Small intestine (tissue), 7 donors: ENCODE measurements around the gene DGKZ. TPM values are rescaled to one million over a fixed set of nuclear protein-coding genes. Genes with fewer than 3 reads are reported as not detected.

ENCODE experiments used
- DNase-seq, 2 donors: peaks; one replicate each; pipeline versions ENCODE4 v3.0.0 to v3.0.0-alpha.2; 2013
- FAIRE-seq: peaks from 2 replicates; lab custom pipeline; 2012; peaks lifted over from hg19 to GRCh38; lab: Jason Lieb, UNC
- H3K27ac ChIP-seq, 3 donors: one replicate each; pipeline ENCODE4 v1.5.1; 2013; ENCODE audit warnings: low read length in 2 of 3, mild to moderate bottlenecking in 2 of 3, control low read depth in 1 of 3, inconsistent platforms in 1 of 3, low read depth in 1 of 3, moderate library complexity in 1 of 3
- H3K27me3 ChIP-seq, 3 donors: one replicate each; pipeline ENCODE4 v1.6.1; 2013; ENCODE audit warnings: low read length in 3 of 3, inconsistent platforms in 1 of 3; ENCODE audit not compliant: control insufficient read depth in 3 of 3, insufficient read depth in 3 of 3
- H3K36me3 ChIP-seq, 3 donors: one replicate each; pipeline ENCODE4 v1.6.1; 2013; ENCODE audit warnings: low read length in 3 of 3, inconsistent platforms in 1 of 3, low read depth in 1 of 3, mild to moderate bottlenecking in 1 of 3, moderate library complexity in 1 of 3; ENCODE audit not compliant: control insufficient read depth in 3 of 3, insufficient read depth in 2 of 3
- H3K4me1 ChIP-seq, 3 donors: one replicate each; pipeline ENCODE4 v1.6.1; 2013; ENCODE audit warnings: low read length in 2 of 3, inconsistent platforms in 1 of 3, low read depth in 1 of 3, mild to moderate bottlenecking in 1 of 3, moderate library complexity in 1 of 3; ENCODE audit not compliant: control insufficient read depth in 3 of 3, insufficient read depth in 2 of 3
- H3K4me3 ChIP-seq, 3 donors: one replicate each; pipeline ENCODE4 v1.5.1; 2013; ENCODE audit warnings: low read length in 3 of 3, control low read depth in 1 of 3, inconsistent platforms in 1 of 3, low read depth in 1 of 3, mild to moderate bottlenecking in 1 of 3, moderate library complexity in 1 of 3
- H3K9me3 ChIP-seq, 2 donors: one replicate each; pipeline ENCODE4 v1.6.1; 2013; ENCODE audit warnings: low read depth in 1 of 2, low read length in 1 of 2; ENCODE audit not compliant: control insufficient read depth in 2 of 2, insufficient read depth in 1 of 2
- WGBS, 3 donors: extraction: QIAGEN DNeasy Blood & Tissue Kit; methylation state at CpG; one replicate each; pipeline ENCODE4 v1.1.7; 2013; 5-methylcytosine and 5-hydroxymethylcytosine counted together
- polyA plus RNA-seq, 4 donors: library from polyadenylated mRNA; stranded (reverse) in 3 of 4; unstranded in 1 of 4; fragments of 200-250 nt in 3 of 4; fragments of 120-200 nt in 1 of 4; gene quantifications; one replicate each; pipeline versions ENCODE4 v1.2.1 to v1.2.3, GENCODE V29; 2013
- donor health status: healthy with polysubstance abuse.
- donor health status: control.
- donor health status: control.
- donor health status: Bipolar disorder and iron deficiency.
- donor health status: healthy.

Gene DGKZ
- polyA plus RNA-seq, 4 donors = 41.0 to 122 (median 103) TPM

DNA sequence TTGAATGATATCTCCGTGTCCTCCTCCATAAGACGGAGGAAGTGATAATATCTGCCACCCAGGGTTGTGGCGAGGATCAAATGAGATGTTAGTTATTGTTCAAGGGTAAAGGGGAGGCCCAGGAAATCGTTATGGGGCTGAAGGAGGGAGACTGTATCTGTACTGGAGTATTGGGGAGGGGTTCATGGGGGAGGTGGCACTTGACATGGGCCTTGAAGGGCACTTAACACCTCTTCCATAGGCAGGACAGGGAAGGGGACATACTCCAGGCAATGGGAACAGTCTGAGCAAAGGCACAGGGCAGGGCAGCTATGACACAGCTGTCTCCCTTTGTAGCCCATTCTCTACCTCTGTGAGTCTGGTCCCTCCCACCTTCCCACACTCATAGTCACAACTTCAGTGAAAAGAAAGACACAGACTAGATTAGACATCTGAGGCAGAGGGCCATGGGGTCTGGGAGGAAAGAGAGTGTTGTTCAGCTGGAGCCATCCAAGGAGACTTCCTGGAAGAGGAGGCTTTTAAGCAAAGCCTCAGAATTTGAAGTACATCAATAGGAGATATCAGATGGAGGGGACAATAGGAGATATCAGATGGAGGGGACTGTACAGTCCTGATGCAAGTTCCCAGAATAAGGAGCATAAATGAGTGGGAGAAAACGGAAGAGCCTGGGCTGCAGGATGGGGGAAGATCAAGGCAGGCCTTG is 15.8 kb upstream of the DGKZ start:
- 52 to 61% (median 58%) methylated on average over 5 of the region's 5 CpGs for WGBS, 3 donors
- H3K27me3 ChIP-seq = peaks cover 0 to 62% (median 30%) of the 10 kb centered on the region in 3 donors
- DNase-seq (no peak), FAIRE-seq (no peak)
- peaks cover 0 to 5% (median 3%) of the 10 kb centered on the region in 3 donors for H3K4me1 ChIP-seq
- H3K9me3 ChIP-seq = no peaks in the 10 kb centered on the region
- no peaks in the 10 kb centered on the region for H3K36me3 ChIP-seq
- H3K4me3 ChIP-seq = no peak overlapping the region
- H3K27ac ChIP-seq = no peak overlapping the region

- no peak overlapping the region for H3K27ac ChIP-seq
- no peaks in the 10 kb centered on the region for H3K36me3 ChIP-seq
- WGBS, 3 donors = 27 to 39% (median 28%) methylated on average over 8 of the region's 8 CpGs
- FAIRE-seq (no peak), DNase-seq (no peak)
- peaks cover 0 to 62% (median 30%) of the 10 kb centered on the region in 3 donors for H3K27me3 ChIP-seq
- no peaks in the 10 kb centered on the region for H3K9me3 ChIP-seq
- peaks cover 0 to 5% (median 3%) of the 10 kb centered on the region in 3 donors for H3K4me1 ChIP-seq
- H3K4me3 ChIP-seq = peak overlapping the region in 1 of 3 donors; percentile 44
These were observed 15.1 kb upstream of the DGKZ start for GRCh38 chr11:46332093-46332567.

- Histone ChIP-seq H3K4me1 (peaks cover 0 to 5% (median 3%) of the 10 kb centered on the region in 3 donors), H3K27ac (no peak overlapping the region), H3K36me3 (no peaks in the 10 kb centered on the region), H3K4me3 (peak overlapping the region in 2 of 3 donors; percentile 26 to 44), H3K27me3 (peaks cover 0 to 59% (median 30%) of the 10 kb centered on the region in 3 donors), H3K9me3 (no peaks in the 10 kb centered on the region)
- DNase-seq = peak in 1 of 2 donors; percentile 49
- WGBS, 3 donors = 1 to 3% (median 2%) methylated on average over 52 to 99 of the region's 99 CpGs
- FAIRE-seq = no peak
These were observed 14.5 kb upstream of the DGKZ start for GRCh38 chr11:46332568-46333393.

DNA sequence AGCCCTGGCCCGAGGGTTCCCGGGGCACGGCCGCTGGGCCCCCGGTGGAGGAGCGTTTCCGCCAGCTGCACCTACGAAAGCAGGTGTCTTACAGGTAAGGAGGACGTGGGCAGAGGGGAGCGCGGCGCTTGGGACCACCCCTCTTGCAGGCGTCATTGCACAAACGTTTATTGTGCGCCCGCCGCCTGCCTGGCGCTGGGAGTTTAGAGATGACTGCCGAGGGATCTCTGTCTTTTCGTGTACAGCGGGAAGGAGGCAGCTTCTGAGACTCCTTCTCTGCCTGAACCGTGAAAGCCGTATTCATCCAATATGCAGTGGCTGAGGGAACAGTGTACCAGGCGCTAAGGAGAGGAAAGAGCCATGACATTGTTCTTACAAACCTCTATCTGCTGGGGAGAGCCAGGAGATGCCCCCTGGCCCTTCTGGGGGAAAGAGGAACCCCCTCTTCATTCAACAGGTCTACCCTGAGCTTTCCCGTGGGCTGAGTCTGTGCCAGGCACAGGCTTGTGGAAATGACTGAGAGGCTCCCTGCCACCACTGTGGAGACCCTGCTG is 13.8 kb upstream of the DGKZ start:
- H3K36me3 ChIP-seq = no peaks in the 10 kb centered on the region
- 7 to 11% (median 9%) methylated on average over 22 to 25 of the region's 25 CpGs for WGBS, 3 donors
- no peak for DNase-seq
- H3K27ac ChIP-seq = no peak overlapping the region
- no peak for FAIRE-seq
- H3K27me3 ChIP-seq = peaks cover 0 to 57% (median 30%) of the 10 kb centered on the region in 3 donors
- H3K4me1 ChIP-seq = peaks cover 0 to 5% (median 5%) of the 10 kb centered on the region in 3 donors
- peak overlapping the region in 2 of 3 donors; percentile 26 to 44 for H3K4me3 ChIP-seq
- no peaks in the 10 kb centered on the region for H3K9me3 ChIP-seq

- Histone ChIP-seq H3K4me1 (peaks cover 0 to 12% (median 5%) of the 10 kb centered on the region in 3 donors), H3K36me3 (no peaks in the 10 kb centered on the region), H3K27me3 (peaks cover 0 to 58% (median 30%) of the 10 kb centered on the region in 3 donors), H3K4me3 (no peak overlapping the region), H3K27ac (no peak overlapping the region), H3K9me3 (no peaks in the 10 kb centered on the region)
- DNase-seq (no peak), FAIRE-seq (no peak)
- WGBS, 3 donors = 90 to 93% (median 90%) methylated on average over 3 of the region's 3 CpGs
These were observed 13.1 kb upstream of the DGKZ start for GRCh38 chr11:46334211-46334610.

GRCh38 chr11:46335271-46335670 is 12.0 kb upstream of the DGKZ start:
- Histone ChIP-seq H3K27ac (no peak overlapping the region), H3K4me3 (no peak overlapping the region), H3K4me1 (peaks cover 0 to 23% (median 5%) of the 10 kb centered on the region in 3 donors), H3K27me3 (peaks cover 0 to 48% (median 28%) of the 10 kb centered on the region in 3 donors), H3K36me3 (no peaks in the 10 kb centered on the region), H3K9me3 (no peaks in the 10 kb centered on the region)
- DNase-seq = no peak
- no peak for FAIRE-seq
- 72 to 95% (median 83%) methylated on average over 6 of the region's 6 CpGs for WGBS, 3 donors

GRCh38 chr11:46335890-46336562 is 11.2 kb upstream of the DGKZ start:
- H3K27me3 ChIP-seq = peaks cover 0 to 40% (median 26%) of the 10 kb centered on the region in 3 donors
- H3K36me3 ChIP-seq = no peaks in the 10 kb centered on the region
- no peak overlapping the region for H3K4me3 ChIP-seq
- H3K9me3 ChIP-seq = no peaks in the 10 kb centered on the region
- WGBS, 3 donors = 89 to 93% (median 92%) methylated on average over 11 of the region's 11 CpGs
- FAIRE-seq (no peak), DNase-seq (no peak)
- peaks cover 0 to 23% (median 5%) of the 10 kb centered on the region in 3 donors for H3K4me1 ChIP-seq
- H3K27ac ChIP-seq = no peak overlapping the region
